WTC11 (cell line): ENCODE results near the gene RUFY2.
"Not testable (repeated sequence)": the region's sequence is repeated elsewhere in the genome, so short reads cannot be mapped to it uniquely, and the experiment has no call there.

ENCODE experiments used
- CTCF ChIP-seq: fragments of 200-600 bp; IDR thresholded peaks from 2 replicates; pipeline ENCODE4 v1.8.0; 2022; ENCODE audit warnings: antibody characterized with exemption
- MLX ChIP-seq: sonication (generic); formaldehyde crosslinking; IDR thresholded peaks from 2 replicates; pipeline ENCODE4 v1.8.1; 2023; ENCODE audit warnings: mild to moderate bottlenecking, missing genetic modification reagents, moderate library complexity
- ZNF512 ChIP-seq: sonication (generic); formaldehyde crosslinking; IDR thresholded peaks from 2 replicates; pipeline ENCODE4 v1.8.1; 2022; ENCODE audit warnings: missing genetic modification reagents, borderline replicate concordance

GRCh38 chr10:68324396-68324795, 82.7 kb downstream of the RUFY2 start:
- TF ChIP-seq CTCF, ZNF512, MLX: not testable (repeated sequence)
